CD14-positive monocyte (primary cell): ENCODE results near the gene PLIN3. TPM values are rescaled to one million over a fixed set of nuclear protein-coding genes. Genes with fewer than 3 reads are reported as not detected.

ENCODE experiments used
- DNase-seq, 3 donors: peaks; one replicate each; pipeline ENCODE4 v3.0.0-alpha.2; 2011 to 2022
- H2AFZ ChIP-seq: 2 replicates; pipeline ENCODE4 v1.6.0; 2012; ENCODE audit warnings: mild to moderate bottlenecking, low read depth, low read length, inconsistent platforms; ENCODE audit not compliant: insufficient read depth, poor library complexity, severe bottlenecking
- H3K27ac ChIP-seq, 2 donors: 1 replicate in 1 of 2; 2 replicates in 1 of 2; pipeline ENCODE4 v1.5.1; 2012 to 2013; ENCODE audit warnings: low read length in 2 of 2, control low read depth in 1 of 2, inconsistent platforms in 1 of 2, low read depth in 1 of 2, mild to moderate bottlenecking in 1 of 2
- H3K27me3 ChIP-seq, 2 donors: one replicate each; pipeline versions ENCODE4 v1.6.0 to v1.6.1; 2011 to 2013; ENCODE audit warnings: low read length in 2 of 2; ENCODE audit not compliant: control insufficient read depth in 2 of 2, insufficient read depth in 2 of 2
- H3K36me3 ChIP-seq, 2 donors: replicated peaks in 1 of 2; 1 replicate in 1 of 2; 2 replicates in 1 of 2; pipeline versions ENCODE4 v1.5.1 to v1.6.1; 2012 to 2013; ENCODE audit warnings: low read length in 2 of 2, control low read depth in 1 of 2, inconsistent platforms in 1 of 2, mild to moderate bottlenecking in 1 of 2; ENCODE audit not compliant: insufficient read depth in 2 of 2, control insufficient read depth in 1 of 2
- H3K4me1 ChIP-seq, 2 donors: 1 replicate in 1 of 2; 2 replicates in 1 of 2; pipeline versions ENCODE4 v1.5.1 to v1.6.1; 2012 to 2013; ENCODE audit warnings: low read length in 2 of 2, control low read depth in 1 of 2, inconsistent platforms in 1 of 2, mild to moderate bottlenecking in 1 of 2, moderate library complexity in 1 of 2; ENCODE audit not compliant: insufficient read depth in 2 of 2, control insufficient read depth in 1 of 2
- H3K4me2 ChIP-seq: replicated peaks from 2 replicates; pipeline ENCODE3; 2012; ENCODE audit warnings: low read length, moderate library complexity, mild to moderate bottlenecking; ENCODE audit not compliant: poor library complexity, severe bottlenecking; ENCODE audit errors: extremely low read depth
- H3K4me3 ChIP-seq, 3 experiments: fragments of 200-600 bp in 1 of 3; sonication (generic) in 1 of 3; replicated peaks in 1 of 3; 1 replicate in 2 of 3; 2 replicates in 1 of 3; pipeline ENCODE4 v1.5.1; 2011 to 2013; ENCODE audit warnings: low read length in 3 of 3, mild to moderate bottlenecking in 3 of 3, control low read depth in 2 of 3, low read depth in 2 of 3, inconsistent platforms in 1 of 3, moderate library complexity in 1 of 3
- H3K79me2 ChIP-seq: 2 replicates; pipeline ENCODE4 v1.6.0; 2012; ENCODE audit warnings: mild to moderate bottlenecking, control low read depth, inconsistent platforms, low read length, moderate library complexity; ENCODE audit not compliant: insufficient read depth
- H3K9ac ChIP-seq: 2 replicates; pipeline ENCODE4 v1.6.0; 2017; ENCODE audit warnings: low read length, mild to moderate bottlenecking; ENCODE audit not compliant: insufficient read depth, poor library complexity, severe bottlenecking
- H3K9me3 ChIP-seq, 2 donors: replicated peaks in 1 of 2; 1 replicate in 1 of 2; 2 replicates in 1 of 2; pipeline versions ENCODE4 v1.5.1 to v1.6.1; 2012 to 2013; ENCODE audit warnings: low read length in 2 of 2, control low read depth in 1 of 2; ENCODE audit not compliant: control insufficient read depth in 1 of 2, insufficient read depth in 1 of 2
- H4K20me1 ChIP-seq: 2 replicates; pipeline ENCODE4 v1.6.0; 2012; ENCODE audit warnings: mild to moderate bottlenecking, low read length, control low read depth, moderate library complexity; ENCODE audit not compliant: insufficient read depth
- H3K27ac Mint-ChIP-seq, 7 donors: one replicate each; pipeline ENCODE4 v1.8.0; 2020; ENCODE audit warnings: mild to moderate bottlenecking in 7 of 7, mixed read lengths in 7 of 7, moderate library complexity in 6 of 7, inconsistent platforms in 2 of 7
- H3K27me3 Mint-ChIP-seq, 3 donors: one replicate each; pipeline ENCODE4 v1.8.0; 2021 to 2022; ENCODE audit warnings: low read depth in 3 of 3, mild to moderate bottlenecking in 3 of 3, mixed read lengths in 3 of 3, moderate library complexity in 3 of 3, inconsistent platforms in 1 of 3
- H3K36me3 Mint-ChIP-seq, 2 donors: one replicate each; pipeline ENCODE4 v1.8.0; 2020; ENCODE audit warnings: mixed read lengths in 2 of 2, inconsistent platforms in 1 of 2, mild to moderate bottlenecking in 1 of 2
- H3K4me1 Mint-ChIP-seq: one replicate; pipeline ENCODE4 v1.8.0; 2020; ENCODE audit warnings: mild to moderate bottlenecking, mixed read lengths
- H3K4me3 Mint-ChIP-seq, 2 donors: one replicate each; pipeline ENCODE4 v1.8.0; 2020; ENCODE audit warnings: mild to moderate bottlenecking in 2 of 2, mixed read lengths in 2 of 2, moderate library complexity in 1 of 2
- H3K9me3 Mint-ChIP-seq, 7 donors: one replicate each; pipeline ENCODE4 v1.8.0; 2020 to 2022; ENCODE audit warnings: mixed read lengths in 7 of 7, mild to moderate bottlenecking in 6 of 7, moderate library complexity in 6 of 7, inconsistent platforms in 2 of 7
- WGBS: methylation state at CpG from one replicate; pipeline ENCODE4 v1.1.5; 2013; ENCODE audit warnings: missing lambda C conversion rate; ENCODE audit not compliant: insufficient coverage; 5-methylcytosine and 5-hydroxymethylcytosine counted together
- intact Hi-C, 2 donors: fragments of 100-400 bp; cut with micrococcal nuclease; formaldehyde crosslinking; loops; one replicate each; pipeline versions ENCODE4 v1.15.0 to v1.15.1; 2023
- polyA plus RNA-seq, 3 donors: library from polyadenylated mRNA; depleted of rRNA in 1 of 3; unstranded in 2 of 3; stranded (reverse) in 1 of 3; fragments of 300-500 nt in 2 of 3; fragments of >200 nt in 1 of 3; fragmentation: Illumina TruSeq in 2 of 3; gene quantifications; 1 replicate in 2 of 3; 2 replicates in 1 of 3; pipeline ENCODE4 v1.2.3, GENCODE V29; 2012 to 2021
- TF ChIP-seq, protein P1 (sequence below): fragments of 200-600 bp; IDR thresholded peaks from one replicate; pipeline ENCODE4 v1.8.0; 2022; ENCODE audit warnings: antibody characterized with exemption, mild to moderate bottlenecking

The PLIN3 gene
- polyA plus RNA-seq, 3 donors, result 78.8 to 151 (median 138) TPM

DNA sequence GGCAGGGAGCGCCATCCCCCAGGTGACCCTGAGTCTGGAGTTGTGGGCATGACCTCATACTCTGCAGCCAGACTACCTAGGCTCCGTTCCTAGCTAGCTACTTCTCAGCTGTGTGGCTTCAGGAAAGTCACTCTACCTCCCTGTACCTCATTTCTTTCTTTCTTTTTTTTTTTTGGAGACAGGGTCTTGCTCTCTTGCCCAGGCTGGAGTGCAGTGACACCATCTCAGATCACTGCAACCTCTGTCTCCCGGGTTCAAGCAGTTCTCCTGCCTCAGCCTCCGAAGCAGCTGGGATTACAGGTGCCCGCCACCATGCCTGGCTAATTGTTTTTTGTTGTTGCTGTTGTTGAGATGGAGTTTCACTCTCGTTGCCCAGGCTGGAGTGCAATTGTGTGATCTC, 15.0 kb downstream of the PLIN3 start:
- H3K27ac Mint-ChIP-seq, result peak overlapping the region in 1 of 7 donors; percentile 71
- intact Hi-C loops, result loop anchor here (5.0 kb wide), 2 partner anchors 40 to 45 kb away; no protein-coding TSS in a partner anchor
- Histone ChIP-seq H3K9me3 (no peaks in the 10 kb centered on the region), H4K20me1 (peaks cover 12% of the 10 kb centered on the region), H3K27ac (no peak overlapping the region), H3K4me2 (no peak overlapping the region), H3K4me3 (no peak overlapping the region), H3K4me1 (no peaks in the 10 kb centered on the region), H3K36me3 (peaks cover 70 to 76% of the 10 kb centered on the region in 2 donors), H3K9ac (no peak overlapping the region), H2AFZ (no peak overlapping the region), H3K27me3 (no peaks in the 10 kb centered on the region), H3K79me2 (no peaks in the 10 kb centered on the region)
- peaks cover 55 to 88% of the 10 kb centered on the region in 2 donors for H3K36me3 Mint-ChIP-seq
- H3K9me3 Mint-ChIP-seq, result peaks cover 0 to 3% (median 0%) of the 10 kb centered on the region in 7 donors
- H3K4me1 Mint-ChIP-seq, result peaks cover 2% of the 10 kb centered on the region
- 100% methylated on average over 2 of the region's 6 CpGs for WGBS
- H3K4me3 Mint-ChIP-seq, result no peak overlapping the region
- TF ChIP-seq, protein P1, sequence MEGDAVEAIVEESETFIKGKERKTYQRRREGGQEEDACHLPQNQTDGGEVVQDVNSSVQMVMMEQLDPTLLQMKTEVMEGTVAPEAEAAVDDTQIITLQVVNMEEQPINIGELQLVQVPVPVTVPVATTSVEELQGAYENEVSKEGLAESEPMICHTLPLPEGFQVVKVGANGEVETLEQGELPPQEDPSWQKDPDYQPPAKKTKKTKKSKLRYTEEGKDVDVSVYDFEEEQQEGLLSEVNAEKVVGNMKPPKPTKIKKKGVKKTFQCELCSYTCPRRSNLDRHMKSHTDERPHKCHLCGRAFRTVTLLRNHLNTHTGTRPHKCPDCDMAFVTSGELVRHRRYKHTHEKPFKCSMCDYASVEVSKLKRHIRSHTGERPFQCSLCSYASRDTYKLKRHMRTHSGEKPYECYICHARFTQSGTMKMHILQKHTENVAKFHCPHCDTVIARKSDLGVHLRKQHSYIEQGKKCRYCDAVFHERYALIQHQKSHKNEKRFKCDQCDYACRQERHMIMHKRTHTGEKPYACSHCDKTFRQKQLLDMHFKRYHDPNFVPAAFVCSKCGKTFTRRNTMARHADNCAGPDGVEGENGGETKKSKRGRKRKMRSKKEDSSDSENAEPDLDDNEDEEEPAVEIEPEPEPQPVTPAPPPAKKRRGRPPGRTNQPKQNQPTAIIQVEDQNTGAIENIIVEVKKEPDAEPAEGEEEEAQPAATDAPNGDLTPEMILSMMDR, result no peak
- H3K27me3 Mint-ChIP-seq, result no peaks in the 10 kb centered on the region
- no peak for DNase-seq

DNA sequence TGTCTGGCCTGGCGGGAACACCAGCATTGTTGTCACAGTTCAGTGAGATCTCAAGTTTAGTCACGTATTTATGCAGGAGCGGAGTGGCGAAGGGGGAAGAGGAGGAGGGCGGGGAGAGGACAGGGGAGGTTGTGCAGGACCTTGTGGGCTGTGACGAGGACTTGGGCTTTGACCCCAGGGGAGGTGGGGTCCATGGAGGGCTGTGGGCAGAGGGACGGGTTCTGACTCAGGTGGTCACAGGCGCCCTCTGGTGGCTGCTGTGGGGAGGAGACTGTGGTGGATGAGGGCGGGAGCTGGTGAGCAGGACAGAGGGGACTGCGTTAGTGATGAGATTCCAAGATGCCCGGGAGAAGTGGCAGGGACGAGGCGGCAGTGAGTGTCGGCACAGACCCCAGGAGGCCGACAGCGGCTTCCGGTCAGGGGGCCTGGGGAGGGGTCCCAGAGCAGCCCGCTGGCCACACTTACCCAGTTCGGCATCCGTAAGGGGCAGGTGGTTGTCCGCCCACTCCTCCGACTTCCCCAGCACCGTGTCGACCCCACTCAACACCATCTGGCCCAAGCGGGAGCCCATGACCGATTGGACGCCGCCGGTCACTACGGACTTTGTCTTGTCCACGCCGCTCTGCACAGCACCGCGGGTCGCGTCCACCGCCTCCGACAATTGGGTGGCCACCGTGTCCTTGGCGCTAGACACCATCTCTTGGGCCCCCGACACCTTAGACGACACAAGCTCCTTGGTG, 15.7 kb downstream of the PLIN3 start:
- Mint-ChIP-seq H3K4me1 (peaks cover 2% of the 10 kb centered on the region), H3K4me3 (no peak overlapping the region), H3K27ac (peak overlapping the region in 5 of 7 donors; percentile 30 to 94 (median 69)), H3K9me3 (peaks cover 0 to 3% (median 0%) of the 10 kb centered on the region in 7 donors), H3K27me3 (no peaks in the 10 kb centered on the region), H3K36me3 (peaks cover 52 to 88% of the 10 kb centered on the region in 2 donors)
- H3K9me3 ChIP-seq, result no peaks in the 10 kb centered on the region
- no peak overlapping the region for H3K4me2 ChIP-seq
- no peak overlapping the region for H2AFZ ChIP-seq
- 86% methylated on average over 42 of the region's 42 CpGs for WGBS
- TF ChIP-seq, protein P1, result peak; percentile 86
- no peak overlapping the region for H3K27ac ChIP-seq
- no peaks in the 10 kb centered on the region for H3K27me3 ChIP-seq
- H3K4me1 ChIP-seq, result no peaks in the 10 kb centered on the region
- H4K20me1 ChIP-seq, result peaks cover 12% of the 10 kb centered on the region
- peaks cover 66 to 76% of the 10 kb centered on the region in 2 donors for H3K36me3 ChIP-seq
- no peaks in the 10 kb centered on the region for H3K79me2 ChIP-seq
- peak; percentile 48 to 70 (median 49) for DNase-seq
- no peak overlapping the region for H3K4me3 ChIP-seq
- no peak overlapping the region for H3K9ac ChIP-seq
- intact Hi-C loops, result loop anchor here (5.0 kb wide), 2 partner anchors 39 to 44 kb away; no protein-coding TSS in a partner anchor
